Liver (tissue), 9 donors: ENCODE measurements around the gene MT2A. TPM values are rescaled to one million over a fixed set of nuclear protein-coding genes. Genes with fewer than 3 reads are reported as not detected.

Experiments used
- DNase-seq: peaks from one replicate; pipeline ENCODE4 v3.0.0-alpha.2; 2017; ENCODE audit warnings: low spot score
- H3K27ac ChIP-seq, 2 donors: one replicate each; pipeline ENCODE4 v1.7.0; 2013; ENCODE audit warnings: inconsistent platforms in 2 of 2, low read length in 2 of 2, control low read depth in 1 of 2, low read depth in 1 of 2, mild to moderate bottlenecking in 1 of 2
- H3K27me3 ChIP-seq, 4 donors: one replicate each; pipeline versions ENCODE4 v1.6.1 to v1.7.0; 2013; ENCODE audit warnings: low read length in 3 of 4, inconsistent platforms in 1 of 4, mild to moderate bottlenecking in 1 of 4, moderate library complexity in 1 of 4; ENCODE audit not compliant: control insufficient read depth in 4 of 4, insufficient read depth in 4 of 4
- H3K36me3 ChIP-seq, 4 donors: one replicate each; pipeline versions ENCODE4 v1.6.1 to v1.7.0; 2013; ENCODE audit warnings: low read length in 3 of 4, mild to moderate bottlenecking in 3 of 4, low read depth in 1 of 4, moderate library complexity in 1 of 4; ENCODE audit not compliant: control insufficient read depth in 4 of 4, insufficient read depth in 3 of 4
- H3K4me1 ChIP-seq, 4 donors: one replicate each; pipeline versions ENCODE4 v1.6.1 to v1.7.0; 2013; ENCODE audit warnings: low read length in 3 of 4, mild to moderate bottlenecking in 3 of 4, moderate library complexity in 1 of 4; ENCODE audit not compliant: control insufficient read depth in 4 of 4, insufficient read depth in 4 of 4
- H3K4me3 ChIP-seq, 3 donors: one replicate each; pipeline versions ENCODE4 v1.6.1 to v1.7.0; 2013; ENCODE audit warnings: low read length in 3 of 3, control low read depth in 1 of 3, low read depth in 1 of 3, mild to moderate bottlenecking in 1 of 3
- H3K9ac ChIP-seq, 2 donors: one replicate each; pipeline ENCODE4 v1.7.0; 2013; ENCODE audit warnings: low read length in 2 of 2, mild to moderate bottlenecking in 2 of 2, moderate library complexity in 2 of 2, control low read depth in 1 of 2, low read depth in 1 of 2
- H3K9me3 ChIP-seq, 4 donors: one replicate each; pipeline versions ENCODE4 v1.6.1 to v1.7.0; 2013; ENCODE audit warnings: low read length in 3 of 4; ENCODE audit not compliant: control insufficient read depth in 4 of 4
- HNF4G ChIP-seq: IDR thresholded peaks from 2 replicates; pipeline ENCODE4 v1.6.1; 2016; ENCODE audit warnings: antibody characterized with exemption
- WGBS: extraction: QIAGEN DNeasy Blood & Tissue Kit; methylation state at CpG from one replicate; pipeline ENCODE4 v1.1.7; 2013; 5-methylcytosine and 5-hydroxymethylcytosine counted together
- polyA plus RNA-seq, 2 donors: library from polyadenylated mRNA; stranded (reverse) in 1 of 2; unstranded in 1 of 2; fragments of 200-250 nt in 1 of 2; fragments of >200 nt in 1 of 2; fragmentation: Nextera tagmentation in 1 of 2; extraction: Ambion mirVana in 1 of 2; gene quantifications; one replicate each; pipeline versions ENCODE4 v1.2.1 to v1.2.3, GENCODE V29; 2013 to 2015
- total RNA-seq, 2 donors: library from RNA; depleted of rRNA; stranded (reverse); fragments of >200 nt; gene quantifications; one replicate each; pipeline ENCODE4 v1.2.3, GENCODE V29; 2014
- donor health status: healthy.
- donor health status: healthy.
- donor health status: healthy.
- donor health status: healthy.
- donor health status: healthy.

The MT2A gene
- total and polyA plus RNA-seq, 4 donors = 45.8 to 5,206 (median 2,233) TPM

DNA sequence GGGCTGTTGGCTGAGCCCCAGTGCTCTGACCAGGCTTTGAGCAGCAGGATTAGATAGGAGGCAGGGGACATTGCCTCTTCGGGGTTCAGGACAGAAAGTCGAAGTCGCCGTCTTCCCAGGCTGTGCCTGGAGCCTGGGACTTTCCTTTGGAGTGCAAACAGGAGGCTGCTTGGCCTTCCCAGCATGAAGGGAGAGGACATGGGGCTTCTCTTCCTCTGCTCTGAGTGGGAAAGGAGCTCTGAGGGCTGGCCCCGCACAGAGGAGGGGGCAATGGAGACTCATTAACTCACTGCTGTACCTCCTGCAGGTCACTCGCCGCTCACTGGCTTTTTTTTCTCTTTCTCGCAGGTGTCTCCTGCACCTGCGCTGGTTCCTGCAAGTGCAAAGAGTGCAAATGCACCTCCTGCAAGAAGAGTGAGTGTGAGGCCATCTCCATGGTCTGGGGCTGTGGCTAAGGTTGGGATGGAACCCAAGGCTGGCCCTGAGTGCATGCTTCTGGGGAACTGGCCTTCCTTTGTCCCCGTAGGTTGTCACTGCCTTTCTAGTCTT, 50.0 kb downstream of the MT2A start:
- no peak for DNase-seq

More for the DNA sequence above, 50.0 kb downstream of the MT2A start:
- peaks cover 6 to 19% (median 15%) of the 10 kb centered on the region in 4 donors for H3K4me1 ChIP-seq
- no peaks in the 10 kb centered on the region for H3K9me3 ChIP-seq
- no peak for TF ChIP-seq HNF4G
- H3K36me3 ChIP-seq = peaks cover 0 to 3% (median 0%) of the 10 kb centered on the region in 4 donors
- H3K27ac ChIP-seq = peak overlapping the region; percentile 70 to 85
- peak overlapping the region; percentile 48 to 55 for H3K9ac ChIP-seq
- WGBS = 21% methylated on average over 10 of the region's 10 CpGs
- H3K27me3 ChIP-seq = no peaks in the 10 kb centered on the region
- H3K4me3 ChIP-seq = peak overlapping the region; percentile 54 to 74 (median 69)

Other genes starting within 250 kb of the MT2A start
- gene AMFR, start 183.0 kb upstream of the MT2A start, total RNA-seq = 100 to 1,000 TPM; 128 to 309 TPM
- 10 to 100 TPM; 43.3 to 69.1 TPM for gene AMFR, start 183.0 kb upstream of the MT2A start, polyA plus RNA-seq
- 10 to 100 TPM; 30.5 to 43.9 TPM for gene NUDT21, start 157.3 kb upstream of the MT2A start, total RNA-seq
- 10 to 100 TPM; 19.3 to 23.9 TPM for gene NUDT21, start 157.3 kb upstream of the MT2A start, polyA plus RNA-seq
- 10 to 100 TPM; 17.0 to 40.2 TPM for gene OGFOD1, start 157.0 kb upstream of the MT2A start, total RNA-seq
- gene OGFOD1, start 157.0 kb upstream of the MT2A start, polyA plus RNA-seq = 10 to 100 TPM; 15.5 to 25.3 TPM
- gene BBS2, start 88.6 kb upstream of the MT2A start, total RNA-seq = 10 to 100 TPM; 11.3 to 13.8 TPM
- gene BBS2, start 88.6 kb upstream of the MT2A start, polyA plus RNA-seq = 10 to 100 TPM in 1 of 2 donors, 1 to 10 TPM in 1; 7.1 to 10.9 TPM
- gene MT4, start 43.5 kb upstream of the MT2A start, total RNA-seq = not detected
- not detected for gene MT4, start 43.5 kb upstream of the MT2A start, polyA plus RNA-seq
- not detected for gene MT3, start 19.1 kb upstream of the MT2A start, total RNA-seq
- gene MT3, start 19.1 kb upstream of the MT2A start, polyA plus RNA-seq = not detected
- 1,000 to 10,000 TPM in 1 of 2 donors, 100 to 1,000 TPM in 1; 206 to 1,831 TPM for gene MT1E, start 17.2 kb downstream of the MT2A start, total RNA-seq
- 1,000 to 10,000 TPM in 1 of 2 donors, 100 to 1,000 TPM in 1; 336 to 1,280 TPM for gene MT1E, start 17.2 kb downstream of the MT2A start, polyA plus RNA-seq
- gene MT1M, start 24.1 kb downstream of the MT2A start, total RNA-seq = 100 to 1,000 TPM in 1 of 2 donors, 10 to 100 TPM in 1; 20.4 to 159 TPM
- 100 to 1,000 TPM; 229 to 343 TPM for gene MT1M, start 24.1 kb downstream of the MT2A start, polyA plus RNA-seq
- gene MT1A, start 30.1 kb downstream of the MT2A start, total RNA-seq = 10 to 100 TPM; 10.1 to 21.9 TPM
- gene MT1A, start 30.1 kb downstream of the MT2A start, polyA plus RNA-seq = 100 to 1,000 TPM; 127 to 511 TPM
- 1 to 10 TPM in 1 of 2 donors, not detected in 1; 1.5 TPM for gene MT1B, start 43.3 kb downstream of the MT2A start, total RNA-seq
- gene MT1B, start 43.3 kb downstream of the MT2A start, polyA plus RNA-seq = 1 to 10 TPM in 1 of 2 donors, not detected in 1; 1.2 TPM
- gene MT1F, start 49.4 kb downstream of the MT2A start, total RNA-seq = 100 to 1,000 TPM in 1 of 2 donors, 10 to 100 TPM in 1; 14.2 to 142 TPM
- 100 to 1,000 TPM; 126 to 895 TPM for gene MT1F, start 49.4 kb downstream of the MT2A start, polyA plus RNA-seq
- gene MT1G, start 59.5 kb downstream of the MT2A start, total RNA-seq = 1,000 to 10,000 TPM in 1 of 2 donors, 100 to 1,000 TPM in 1; 152 to 2,353 TPM
- 1,000 to 10,000 TPM; 4,443 to 9,444 TPM for gene MT1G, start 59.5 kb downstream of the MT2A start, polyA plus RNA-seq
- gene MT1H, start 61.2 kb downstream of the MT2A start, total RNA-seq = 1,000 to 10,000 TPM in 1 of 2 donors, 1 to 10 TPM in 1; 4.4 to 1,396 TPM
- gene MT1H, start 61.2 kb downstream of the MT2A start, polyA plus RNA-seq = 1,000 to 10,000 TPM in 1 of 2 donors, 100 to 1,000 TPM in 1; 479 to 1,775 TPM
- 100 to 1,000 TPM; 213 to 754 TPM for gene MT1X, start 73.9 kb downstream of the MT2A start, total RNA-seq
- gene MT1X, start 73.9 kb downstream of the MT2A start, polyA plus RNA-seq = 1,000 to 10,000 TPM; 2,051 to 3,979 TPM
- gene NUP93, start 121.5 kb downstream of the MT2A start, total RNA-seq = 10 to 100 TPM; 11.3 to 31.8 TPM
- 1 to 10 TPM; 8.2 to 8.4 TPM for gene NUP93, start 121.5 kb downstream of the MT2A start, polyA plus RNA-seq